Measurements from ENCODE around the gene TRIP6. TPM values are rescaled to one million over a fixed set of nuclear protein-coding genes. Genes with fewer than 3 reads are reported as not detected.

The TRIP6 gene
- total RNA-seq, 1 experiment from 2014 or later = 140 TPM

- TF ChIP-seq MXD4 (CRISPR knock-in tag; IDR thresholded peaks at IDR 0.05; ENCODE audit: borderline replicate concordance) (no peak), ATF6 (CRISPR knock-in tag; IDR thresholded peaks at IDR 0.05) (no peak), CBFB (CRISPR knock-in tag; IDR thresholded peaks at IDR 0.05; ENCODE audit: low read depth) (no peak), MAX (CRISPR knock-in tag; IDR thresholded peaks at IDR 0.05) (peak; percentile 98), ELF4 (CRISPR knock-in tag; IDR thresholded peaks at IDR 0.05; ENCODE audit: low read depth) (no peak), FOXP4 (CRISPR knock-in tag; IDR thresholded peaks at IDR 0.05) (0 out of 2 replicates have a peak, but pooled peaks have one; percentile 61), SMAD4 (CRISPR knock-in tag; IDR thresholded peaks at IDR 0.05) (no peak), HMGXB4 (CRISPR knock-in tag; IDR thresholded peaks at IDR 0.05) (no peak; the same call in 1 of the 2 replicates), ARID4B (CRISPR knock-in tag; IDR thresholded peaks at IDR 0.05; ENCODE audit: borderline replicate concordance) (peak; percentile 79; the same call in 1 of the 2 replicates), ZNF671 (CRISPR knock-in tag; IDR thresholded peaks at IDR 0.05) (no peak), GRHL2 (CRISPR knock-in tag; IDR thresholded peaks at IDR 0.05; ENCODE audit: insufficient replicate concordance, severe bottlenecking) (no peak), PREB (CRISPR knock-in tag; IDR thresholded peaks at IDR 0.05; ENCODE audit: borderline replicate concordance) (no peak), ATF3 (CRISPR knock-in tag; conservative IDR thresholded peaks at IDR 0.05) (no peak), MYBL2 (CRISPR knock-in tag; IDR thresholded peaks at IDR 0.05) (no peak), ZBTB21 (CRISPR knock-in tag; IDR thresholded peaks at IDR 0.05; ENCODE audit: borderline replicate concordance) (no peak; the same call in 1 of the 2 replicates), ZSCAN18 (CRISPR knock-in tag; IDR thresholded peaks at IDR 0.05) (no peak), ZNF396 (CRISPR knock-in tag; IDR thresholded peaks at IDR 0.05; ENCODE audit: borderline replicate concordance) (no peak), ZNF425 (CRISPR knock-in tag; conservative IDR thresholded peaks at IDR 0.05) (no peak), E2F4 (CRISPR knock-in tag; IDR thresholded peaks at IDR 0.05; ENCODE audit: borderline replicate concordance, low read depth) (no peak)
Measured at GRCh38 chr7:100852048-100852872, 14.9 kb upstream of the TRIP6 start, which contains the start of gene SLC12A9 (continued).
